Suprapubic skin (tissue), 4 donors: ENCODE data around the gene MOXD1. TPM values are rescaled to one million over a fixed set of nuclear protein-coding genes. Genes with fewer than 3 reads are reported as not detected.

Experiments used
- DNase-seq, 2 donors: peaks; one replicate each; pipeline ENCODE4 v3.0.0-alpha.2; 2019; ENCODE audit warnings: low spot score in 2 of 2
- H3K27ac ChIP-seq: fragments of 200-600 bp; sonication (generic); one replicate; pipeline ENCODE4 v1.5.1; 2019
- H3K27me3 ChIP-seq: fragments of 200-600 bp; sonication (generic); one replicate; pipeline ENCODE4 v1.5.1; 2019
- H3K36me3 ChIP-seq: fragments of 200-600 bp; sonication (generic); one replicate; pipeline ENCODE4 v1.5.1; 2019
- H3K4me1 ChIP-seq: fragments of 200-600 bp; sonication (generic); one replicate; pipeline ENCODE4 v1.5.1; 2019
- H3K4me3 ChIP-seq: fragments of 200-600 bp; sonication (generic); one replicate; pipeline ENCODE4 v1.5.1; 2019; ENCODE audit warnings: mild to moderate bottlenecking
- H3K9me3 ChIP-seq: fragments of 200-600 bp; sonication (generic); one replicate; pipeline ENCODE4 v1.5.1; 2019
- CTCF ChIP-seq, 2 donors: fragments of 200-600 bp in 1 of 2; fragments of 450-650 bp in 1 of 2; sonication (generic) in 1 of 2; IDR thresholded peaks; one replicate each; pipeline ENCODE4 v1.5.1; 2016 to 2019; ENCODE audit warnings: antibody characterized with exemption in 2 of 2, mild to moderate bottlenecking in 1 of 2, moderate library complexity in 1 of 2
- EP300 ChIP-seq: sonication (generic); formaldehyde crosslinking; IDR thresholded peaks from one replicate; pipeline ENCODE4 v1.6.1; 2017; ENCODE audit warnings: antibody characterized with exemption
- POLR2A ChIP-seq, 2 donors: fragments of 450-650 bp; IDR thresholded peaks; one replicate each; pipeline ENCODE4 v1.6.1; 2017; ENCODE audit warnings: antibody characterized with exemption in 2 of 2, mild to moderate bottlenecking in 2 of 2, moderate library complexity in 2 of 2
- POLR2AphosphoS5 ChIP-seq, 3 donors: sonication (generic); formaldehyde crosslinking; IDR thresholded peaks; one replicate each; pipeline ENCODE4 v1.6.1; 2017; ENCODE audit warnings: antibody characterized with exemption in 3 of 3
- WGBS: methylation state at CpG from one replicate; pipeline ENCODE4 v1.1.5; 2018; 5-methylcytosine and 5-hydroxymethylcytosine counted together
- total RNA-seq, 4 donors: library from RNA; depleted of rRNA; stranded (reverse); fragments of >200 nt; gene quantifications; one replicate each; pipeline ENCODE4 v1.1.0, GENCODE V29; 2016

Gene MOXD1
- total RNA-seq, 4 donors from 2014 or later: 16.7 to 25.9 (median 21.0) TPM

- H3K36me3 ChIP-seq: no peaks in the 10 kb centered on the region
- whole genome bisulfite sequencing: 80% methylated on average over 1 of the region's 1 CpG
- H3K4me3 ChIP-seq: no peak overlapping the region
Measured at GRCh38 chr6:132348231-132348630, 53.0 kb downstream of the MOXD1 start.

GRCh38 chr6:132344811-132345210, 56.5 kb downstream of the MOXD1 start:
- 91% methylated on average over 5 of the region's 5 CpGs for WGBS
- no peaks in the 10 kb centered on the region for H3K9me3 ChIP-seq
- no peak overlapping the region for H3K27ac ChIP-seq
- no peaks in the 10 kb centered on the region for H3K36me3 ChIP-seq
- TF ChIP-seq EP300 (no peak), POLR2AphosphoS5 (IDR thresholded peaks at IDR 0.05) (no peak), POLR2A (IDR thresholded peaks at IDR 0.05) (no peak), CTCF (IDR thresholded peaks at IDR 0.05) (no peak)
- DNase-seq: no peak
- no peaks in the 10 kb centered on the region for H3K4me1 ChIP-seq
- H3K4me3 ChIP-seq: no peak overlapping the region
- H3K27me3 ChIP-seq: no peaks in the 10 kb centered on the region

More at GRCh38 chr6:132348231-132348630, 53.0 kb downstream of the MOXD1 start:
- Histone ChIP-seq H3K4me1 (no peaks in the 10 kb centered on the region), H3K9me3 (no peaks in the 10 kb centered on the region), H3K27ac (no peak overlapping the region), H3K27me3 (no peaks in the 10 kb centered on the region)
- TF ChIP-seq CTCF (IDR thresholded peaks at IDR 0.05): no peak
- TF ChIP-seq POLR2AphosphoS5 (IDR thresholded peaks at IDR 0.05): no peak
- TF ChIP-seq EP300: no peak
- no peak for TF ChIP-seq POLR2A (IDR thresholded peaks at IDR 0.05)
- no peak for DNase-seq

- TF ChIP-seq EP300 (no peak), POLR2AphosphoS5 (IDR thresholded peaks at IDR 0.05) (no peak), CTCF (IDR thresholded peaks at IDR 0.05) (no peak), POLR2A (IDR thresholded peaks at IDR 0.05) (no peak)
- Histone ChIP-seq H3K27ac (no peak overlapping the region), H3K4me1 (peaks cover 4% of the 10 kb centered on the region), H3K27me3 (no peaks in the 10 kb centered on the region), H3K4me3 (no peak overlapping the region), H3K36me3 (no peaks in the 10 kb centered on the region), H3K9me3 (no peaks in the 10 kb centered on the region)
- DNase-seq: no peak
- 85% methylated on average over 3 of the region's 3 CpGs for WGBS
Measured at GRCh38 chr6:132341646-132342045, 59.6 kb downstream of the MOXD1 start.

GRCh38 chr6:132334521-132334885, 66.8 kb downstream of the MOXD1 start:
- TF ChIP-seq POLR2AphosphoS5 (IDR thresholded peaks at IDR 0.05) (no peak), CTCF (IDR thresholded peaks at IDR 0.05) (no peak), EP300 (no peak), POLR2A (IDR thresholded peaks at IDR 0.05) (no peak)
- DNase-seq: no peak
- no peak overlapping the region for H3K4me3 ChIP-seq
- H3K27me3 ChIP-seq: no peaks in the 10 kb centered on the region
- no peak overlapping the region for H3K27ac ChIP-seq
- WGBS: 30% methylated on average over 4 of the region's 4 CpGs
- H3K9me3 ChIP-seq: no peaks in the 10 kb centered on the region
- H3K4me1 ChIP-seq: peaks cover 4% of the 10 kb centered on the region
- no peaks in the 10 kb centered on the region for H3K36me3 ChIP-seq

- TF ChIP-seq EP300: no peak
- TF ChIP-seq POLR2A (IDR thresholded peaks at IDR 0.05): no peak
- TF ChIP-seq CTCF (IDR thresholded peaks at IDR 0.05): no peak
- no peak for TF ChIP-seq POLR2AphosphoS5 (IDR thresholded peaks at IDR 0.05)
- Histone ChIP-seq H3K9me3 (no peaks in the 10 kb centered on the region), H3K4me3 (no peak overlapping the region), H3K4me1 (peaks cover 4% of the 10 kb centered on the region), H3K27me3 (no peaks in the 10 kb centered on the region), H3K36me3 (no peaks in the 10 kb centered on the region), H3K27ac (no peak overlapping the region)
- WGBS: 68% methylated on average over 6 of the region's 6 CpGs
- DNase-seq: peak in 1 of 2 donors; percentile 61
Measured at GRCh38 chr6:132333639-132334520, 67.4 kb downstream of the MOXD1 start.
